Measurements from ENCODE around the gene RPEL1.
"Not testable (repeated sequence)": the region's sequence is repeated elsewhere in the genome, so short reads cannot be mapped to it uniquely, and the experiment has no call there.

RPEL1 gene

DNA sequence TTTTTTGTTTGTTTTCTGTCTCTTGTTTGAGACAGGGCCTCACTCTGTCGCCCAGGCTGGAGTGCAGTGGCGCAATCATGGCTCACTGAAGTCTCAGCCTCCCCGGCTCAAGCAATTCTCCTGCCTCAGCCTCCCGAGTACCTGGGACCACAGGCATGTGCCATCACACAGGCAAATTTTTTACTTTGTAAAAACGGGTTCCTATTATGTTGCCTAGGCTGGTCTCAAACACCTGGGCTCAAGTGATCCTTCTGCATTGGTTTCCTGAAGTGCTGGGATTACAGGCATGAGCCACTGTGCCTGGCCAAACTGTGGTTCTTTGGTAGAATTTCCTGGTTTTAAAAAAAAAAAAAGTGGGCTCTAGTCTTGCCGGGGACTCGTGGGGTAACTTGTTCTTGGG lies at the start of gene RPEL1:
TSS of gene RPEL1 (plus strand) at position 301 of the 400 bp plus-strand sequence. CDS start 110 bp downstream, outside the sequence.
- DNase-seq (ENCODE audit: low spot score) = not testable (repeated sequence)

DNA sequence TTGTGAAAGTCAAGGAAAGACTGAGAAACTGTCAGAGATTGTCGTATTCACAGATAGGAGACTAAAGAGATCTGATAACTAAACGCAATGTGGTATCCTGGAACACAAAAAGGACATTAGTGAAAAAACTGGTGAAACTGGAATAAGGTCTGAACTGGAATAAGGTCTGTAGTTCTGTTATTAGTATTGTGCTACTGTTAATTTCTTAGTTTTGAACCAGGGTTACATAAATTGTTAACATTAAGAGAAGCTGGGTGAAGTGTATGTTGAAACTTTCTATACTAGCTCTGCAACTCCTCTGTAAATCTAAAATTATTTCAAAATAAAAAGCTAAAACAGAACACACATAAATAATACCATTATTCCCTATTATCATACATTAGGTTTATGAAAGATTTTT lies 49.2 kb upstream of the RPEL1 start:
- no peak for DNase-seq (ENCODE audit: low spot score)

DNA sequence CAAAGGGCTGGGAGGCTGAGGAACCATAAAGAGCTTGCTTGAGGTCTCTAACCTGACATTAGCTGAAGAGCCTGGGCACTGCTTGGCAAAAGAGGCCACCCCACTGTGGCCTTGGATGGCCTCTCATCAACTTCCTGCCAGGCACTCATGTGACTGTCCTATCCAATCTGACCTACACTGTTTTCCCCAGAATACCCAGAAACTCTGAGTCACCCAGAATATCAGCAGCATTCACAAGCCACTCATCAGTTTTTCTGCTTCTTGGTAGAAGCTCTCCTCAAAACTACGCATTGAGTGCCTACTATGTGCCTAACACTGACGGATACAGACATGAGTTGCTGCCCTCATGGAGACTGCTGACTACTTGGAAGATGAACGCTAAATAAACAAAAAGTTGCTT lies 48.5 kb upstream of the RPEL1 start:
- peak; percentile 77 for DNase-seq (ENCODE audit: low spot score)

DNA sequence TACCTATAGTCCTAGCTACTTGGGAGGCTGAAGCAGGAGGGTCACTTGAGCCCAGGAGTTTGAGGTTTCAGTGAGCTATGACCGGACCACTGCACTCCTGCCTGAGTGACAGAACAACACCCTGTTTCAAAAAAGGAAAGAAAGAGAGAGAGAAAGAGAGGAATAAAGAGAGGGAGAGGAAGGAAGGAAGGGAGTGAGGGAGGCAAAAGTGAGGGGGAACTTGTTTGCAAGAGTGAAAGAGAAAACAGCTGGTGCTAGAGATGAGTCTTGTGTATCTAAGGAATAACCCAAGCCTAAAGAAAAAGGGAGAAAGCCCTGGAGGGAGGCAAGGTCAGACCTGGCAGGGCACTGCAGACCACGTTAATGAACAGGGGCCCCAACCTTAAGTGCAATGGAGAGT lies 47.8 kb upstream of the RPEL1 start:
- no peak for DNase-seq (ENCODE audit: low spot score)

DNA sequence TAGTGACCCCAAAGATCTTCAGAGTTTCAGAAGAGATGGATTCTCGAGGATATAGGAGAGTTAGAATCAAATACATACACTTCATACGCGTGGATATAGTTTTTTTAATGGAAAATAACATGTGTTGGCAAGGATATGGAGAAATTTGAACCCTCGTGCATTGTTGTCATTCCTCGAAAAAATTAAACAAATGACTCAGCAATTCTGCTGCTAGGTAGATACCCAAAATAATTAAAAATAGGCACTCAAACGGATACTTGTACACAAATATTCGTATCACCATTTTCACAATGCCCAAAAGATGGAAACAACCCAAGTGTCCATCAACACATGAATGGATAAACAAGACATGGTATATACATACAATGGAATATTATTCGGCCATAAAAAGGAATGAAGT lies 47.0 kb upstream of the RPEL1 start:
- no peak for DNase-seq (ENCODE audit: low spot score)

DNA sequence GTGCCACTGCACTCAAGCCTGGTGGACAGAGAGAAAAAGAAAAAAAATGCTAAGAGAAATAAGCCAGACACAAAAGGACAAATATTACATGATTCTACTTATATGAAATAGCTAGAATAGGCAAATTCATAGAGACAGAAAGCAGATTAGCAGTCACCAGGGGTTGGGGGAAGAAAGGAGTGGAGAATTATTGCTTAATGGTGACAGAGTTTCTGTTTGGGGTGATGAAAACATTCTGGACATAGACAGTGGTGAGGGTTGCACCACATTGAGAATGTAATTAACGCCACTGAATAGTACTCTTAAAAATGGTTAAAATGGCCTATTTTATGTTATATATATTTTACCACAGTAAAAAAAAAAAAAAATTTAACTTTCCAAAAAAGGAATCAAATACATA lies 46.2 kb upstream of the RPEL1 start:
- DNase-seq (ENCODE audit: low spot score) = no peak

DNA sequence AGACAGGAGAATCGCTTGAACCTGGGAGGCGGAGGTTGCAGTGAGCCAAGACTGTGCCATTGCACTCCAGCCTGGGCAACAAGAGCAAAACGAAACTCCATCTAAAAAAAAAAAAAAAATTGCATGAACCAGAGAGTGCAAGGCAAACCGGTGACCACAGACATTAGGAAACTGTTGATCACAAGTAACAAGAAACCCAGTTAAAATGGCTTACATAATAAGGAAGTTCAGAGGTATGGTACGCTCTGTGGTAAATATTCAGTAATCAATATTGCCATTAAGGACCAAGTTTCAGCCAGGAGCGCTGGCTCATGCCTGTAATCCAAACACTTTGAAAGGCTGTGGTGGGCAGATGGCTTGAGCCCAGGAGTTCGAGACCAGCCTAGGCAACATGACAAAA lies 43.4 kb upstream of the RPEL1 start:
- no peak for DNase-seq (ENCODE audit: low spot score)

DNA sequence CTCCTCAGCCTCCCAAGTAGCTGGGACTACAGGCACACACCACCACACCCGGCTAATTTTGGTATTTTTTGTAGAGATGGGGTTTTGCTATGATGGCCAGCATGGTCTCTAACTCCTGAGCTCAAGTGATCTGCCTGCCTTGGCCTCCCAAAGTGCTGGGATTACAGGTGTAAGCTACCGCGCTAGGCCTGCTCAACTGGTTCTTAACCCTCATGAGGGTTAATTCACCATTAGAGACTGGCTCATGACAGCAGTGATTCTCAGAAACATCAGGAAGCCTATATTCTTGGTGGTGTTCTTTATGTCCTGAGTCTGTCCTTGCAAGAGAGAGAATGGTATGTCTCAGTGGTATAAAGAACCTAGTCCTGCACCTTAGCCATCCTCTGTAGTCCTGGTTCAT lies 42.2 kb upstream of the RPEL1 start:
- no peak for DNase-seq (ENCODE audit: low spot score)

DNA sequence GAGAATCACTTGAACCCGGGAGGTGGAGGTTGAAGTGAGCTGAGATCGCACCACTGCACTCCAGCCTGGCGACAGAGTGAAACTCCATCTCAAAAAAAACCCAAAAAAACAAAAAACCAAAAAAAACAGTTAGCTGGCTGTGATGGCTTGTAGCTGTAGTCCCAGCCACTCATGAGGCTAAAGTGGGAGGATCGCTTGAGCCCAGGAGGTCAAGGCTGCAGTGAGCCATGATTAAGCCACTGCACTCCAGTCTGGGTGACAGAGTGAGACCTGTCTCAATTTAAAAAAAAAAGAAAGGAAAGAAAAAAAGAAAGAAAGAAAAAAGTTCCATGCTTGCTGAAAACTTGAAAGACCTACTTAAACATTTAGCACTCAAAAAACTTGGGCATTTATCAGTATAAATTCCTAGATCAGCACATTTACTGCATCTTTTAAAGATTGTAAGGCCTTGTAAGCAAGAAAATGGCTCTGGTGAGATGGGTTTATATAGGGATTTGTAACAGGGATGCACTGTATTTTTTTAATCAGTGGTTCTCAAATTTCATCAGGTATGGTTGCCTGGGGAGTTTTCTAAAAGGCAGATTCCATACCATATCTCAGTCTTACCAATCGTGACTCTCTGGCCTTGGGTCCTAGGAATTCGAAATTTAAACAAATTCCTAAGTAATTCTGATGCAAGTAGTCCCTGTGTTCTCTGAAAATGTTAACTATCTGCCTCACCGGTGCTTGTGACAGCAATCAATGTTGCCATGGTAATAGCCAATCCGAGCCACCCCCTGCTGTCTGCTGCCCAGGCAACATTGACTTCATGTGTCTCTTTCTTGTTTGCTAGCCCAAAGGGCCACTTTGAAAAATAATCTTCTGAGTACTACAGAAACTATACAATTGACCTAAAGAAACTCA lies 41.1 kb upstream of the RPEL1 start:
- peak; percentile 54 for DNase-seq (ENCODE audit: low spot score)

DNA sequence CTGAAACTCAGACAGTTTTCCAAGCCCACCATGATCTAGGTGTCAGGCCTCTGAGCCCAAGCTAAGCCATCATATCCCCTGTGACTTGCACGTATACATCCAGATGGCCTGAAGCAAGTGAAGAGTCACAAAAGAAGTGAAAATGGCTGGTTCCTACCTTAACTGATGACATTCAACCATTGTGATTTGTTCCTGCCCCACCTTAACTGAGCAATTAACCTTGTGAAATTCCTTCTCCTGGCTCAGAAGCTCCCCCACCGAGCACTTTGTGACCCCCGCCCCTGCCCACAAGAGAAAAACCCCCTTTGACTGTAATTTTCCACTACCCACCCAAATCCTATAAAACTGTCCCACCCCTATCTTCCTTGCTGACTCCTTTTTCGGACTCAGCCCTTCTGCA lies 40.3 kb upstream of the RPEL1 start:
- not testable (repeated sequence) for DNase-seq (ENCODE audit: low spot score)

DNA sequence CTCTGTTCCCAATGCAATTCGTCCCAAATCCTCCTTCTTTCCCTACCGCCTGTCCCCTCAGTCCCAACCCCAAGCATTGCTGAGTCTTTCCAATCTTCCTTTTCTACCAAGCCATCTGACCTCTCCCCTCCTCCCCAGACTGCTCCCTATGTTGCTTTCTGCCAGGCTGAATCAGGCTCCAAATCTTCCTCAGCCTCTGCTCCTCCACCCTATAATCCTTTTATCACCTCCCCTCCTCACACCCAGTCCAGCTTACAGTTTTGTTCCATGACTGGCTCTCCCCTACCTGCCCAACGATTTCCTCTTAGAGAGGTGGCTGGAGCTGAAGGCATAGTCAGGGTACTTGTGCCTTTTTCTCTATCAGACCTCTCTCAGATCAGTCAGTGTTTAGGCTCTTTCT lies 39.0 kb upstream of the RPEL1 start:
- DNase-seq (ENCODE audit: low spot score) = not testable (repeated sequence)

DNA sequence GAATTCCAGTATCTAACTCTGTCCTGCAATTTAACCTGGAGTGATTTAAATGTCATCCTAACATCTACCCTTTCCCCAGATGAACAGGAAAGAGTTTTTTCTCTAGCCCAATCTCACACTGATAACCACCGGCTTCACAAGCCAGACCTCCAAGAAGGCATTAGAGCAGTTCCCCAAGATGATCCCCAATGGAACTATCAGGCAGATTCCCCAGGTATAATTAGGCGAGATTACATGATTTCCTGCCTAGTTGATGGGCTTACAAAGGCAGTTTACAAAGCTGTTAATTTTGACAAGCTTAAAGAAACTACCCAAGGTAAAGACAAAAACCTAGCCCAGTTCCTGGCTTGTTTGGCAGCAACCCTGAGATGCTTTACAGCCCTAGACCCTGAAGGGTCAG lies 38.5 kb upstream of the RPEL1 start:
- no peak for DNase-seq (ENCODE audit: low spot score)

DNA sequence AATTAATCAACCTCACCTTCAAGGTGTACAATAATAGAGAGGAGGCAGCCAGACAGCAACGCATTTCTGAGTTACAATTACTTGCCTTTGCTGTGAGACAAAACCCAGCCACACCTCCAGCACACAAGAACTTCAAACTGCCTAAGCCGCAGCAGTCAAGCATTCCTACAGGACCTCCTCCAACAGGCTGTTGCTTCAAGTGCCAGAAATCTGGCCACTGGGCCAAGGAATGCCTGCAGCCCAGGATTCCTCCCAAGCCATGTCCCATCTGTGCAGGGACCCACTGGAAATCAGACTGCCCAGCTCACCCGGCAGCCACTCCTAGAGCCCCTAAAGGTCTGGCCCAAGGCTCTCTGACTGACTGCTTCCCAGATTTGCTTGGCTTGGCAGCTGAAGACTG lies 38.0 kb upstream of the RPEL1 start:
- DNase-seq (ENCODE audit: low spot score) = not testable (repeated sequence)

DNA sequence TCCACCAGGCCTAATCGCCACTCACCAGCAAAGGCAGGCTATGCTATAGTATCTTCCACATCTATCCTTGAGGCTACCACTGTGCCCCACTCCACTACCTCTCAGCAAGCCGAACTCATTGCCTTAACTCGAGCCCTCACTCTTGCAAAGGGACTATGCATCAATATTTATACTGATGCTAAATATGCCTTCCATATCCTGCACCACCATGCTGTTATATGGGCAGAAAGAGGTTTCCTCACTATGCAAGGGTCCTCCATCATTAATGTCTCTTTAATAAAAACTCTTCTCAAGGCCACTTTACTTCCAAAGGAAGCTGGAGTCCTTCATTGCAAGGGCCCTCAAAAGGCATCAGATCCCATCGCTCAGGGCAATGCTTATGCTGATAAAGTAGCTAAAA lies 35.4 kb upstream of the RPEL1 start:
- not testable (repeated sequence) for DNase-seq (ENCODE audit: low spot score)

DNA sequence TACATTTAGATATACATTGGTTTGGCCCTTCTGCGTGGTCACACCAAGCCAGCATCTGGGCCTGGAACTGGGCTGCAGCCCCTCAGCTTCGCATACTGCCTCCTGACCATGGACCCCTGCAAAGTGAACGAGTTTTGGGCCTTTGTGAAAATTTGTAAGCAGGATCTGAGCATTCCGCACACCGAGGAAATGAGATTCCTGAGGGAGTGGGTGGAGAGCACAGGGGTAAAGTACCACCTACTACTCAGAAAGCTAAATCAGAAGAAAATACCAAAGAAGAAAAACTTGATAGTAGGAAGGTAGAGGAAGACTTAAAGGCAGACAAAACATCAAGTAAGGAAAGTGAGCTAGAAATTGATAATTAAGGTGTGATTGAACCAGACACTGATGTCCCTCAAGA lies 30.1 kb upstream of the RPEL1 start:
- no peak for DNase-seq (ENCODE audit: low spot score)

DNA sequence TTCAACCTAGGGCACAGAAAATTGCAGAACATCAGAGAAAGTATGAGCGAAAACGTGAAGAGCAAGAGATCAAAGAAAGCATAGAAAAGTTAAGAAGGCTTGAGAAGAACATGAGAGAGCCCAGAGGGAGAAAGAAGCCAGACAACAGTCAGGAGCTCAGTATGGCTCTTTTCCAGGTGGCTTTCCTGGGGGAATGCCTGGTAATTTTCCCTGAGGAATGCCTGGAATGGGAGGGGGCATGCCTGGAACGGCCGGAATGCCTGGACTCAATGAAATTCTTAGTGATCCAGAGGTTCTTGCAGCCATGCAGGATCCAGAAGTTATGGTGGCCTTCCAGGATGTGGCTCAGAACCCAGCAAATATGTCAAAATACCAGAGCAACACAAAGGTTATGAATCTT lies 29.3 kb upstream of the RPEL1 start:
- not testable (repeated sequence) for DNase-seq (ENCODE audit: low spot score)

DNA sequence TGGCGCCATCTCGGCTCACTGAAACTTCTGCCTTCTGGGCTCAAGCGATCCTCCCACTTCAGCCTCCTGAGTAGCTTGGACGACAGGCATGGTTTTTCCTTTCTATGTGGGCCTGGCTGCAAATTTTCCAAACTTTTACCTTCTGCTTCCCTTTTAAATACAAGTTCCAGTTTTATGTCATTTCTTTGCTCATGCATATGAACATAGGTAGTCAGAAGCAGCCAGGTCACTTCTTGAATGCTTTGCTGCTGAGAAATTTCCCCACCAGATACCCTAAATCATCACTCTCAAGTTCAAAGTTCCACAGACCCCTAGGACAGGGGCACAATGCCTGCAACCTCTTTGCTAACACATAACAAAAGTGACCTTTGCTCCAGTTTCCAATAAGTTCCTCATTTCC lies 21.6 kb upstream of the RPEL1 start:
- no peak for DNase-seq (ENCODE audit: low spot score)

DNA sequence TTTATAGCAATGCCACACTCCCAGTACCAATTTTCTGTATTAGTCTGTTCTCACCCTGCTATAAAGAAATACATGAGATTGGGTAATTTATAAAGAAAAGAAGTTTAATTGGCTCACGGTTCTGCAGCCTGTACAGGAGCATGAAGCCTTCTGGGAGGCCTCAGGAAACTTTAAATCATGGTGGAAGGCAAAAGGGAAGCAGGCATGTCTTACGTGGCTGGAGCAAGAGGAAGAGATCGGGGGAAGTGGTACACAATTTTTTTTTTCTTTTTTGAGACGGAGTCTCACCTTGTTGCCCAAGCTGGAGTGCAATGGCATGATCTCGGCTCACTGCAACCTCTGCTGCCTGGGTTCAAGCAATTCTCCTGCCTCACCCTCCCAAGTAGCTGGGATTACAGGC lies 21.0 kb upstream of the RPEL1 start:
- DNase-seq (ENCODE audit: low spot score) = not testable (repeated sequence)

DNA sequence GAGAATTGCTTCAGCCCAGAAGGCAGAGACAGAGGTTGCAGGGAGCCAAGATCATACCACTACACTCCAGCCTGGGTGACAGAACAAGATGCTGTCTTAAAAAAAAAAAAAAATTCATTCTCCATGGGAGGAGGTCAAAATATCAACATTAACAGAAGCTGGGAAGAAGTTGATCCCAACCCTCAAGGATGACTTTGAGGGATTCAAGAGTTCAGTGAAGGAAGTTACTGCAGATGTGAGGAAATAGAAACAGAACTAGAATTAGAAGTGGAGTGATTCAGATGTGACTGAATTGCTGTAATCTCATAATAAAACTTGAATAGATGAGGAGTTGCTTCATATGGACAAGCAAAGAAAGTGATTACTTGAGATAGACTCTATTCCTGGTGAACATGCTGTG lies 19.7 kb upstream of the RPEL1 start:
- no peak for DNase-seq (ENCODE audit: low spot score)

DNA sequence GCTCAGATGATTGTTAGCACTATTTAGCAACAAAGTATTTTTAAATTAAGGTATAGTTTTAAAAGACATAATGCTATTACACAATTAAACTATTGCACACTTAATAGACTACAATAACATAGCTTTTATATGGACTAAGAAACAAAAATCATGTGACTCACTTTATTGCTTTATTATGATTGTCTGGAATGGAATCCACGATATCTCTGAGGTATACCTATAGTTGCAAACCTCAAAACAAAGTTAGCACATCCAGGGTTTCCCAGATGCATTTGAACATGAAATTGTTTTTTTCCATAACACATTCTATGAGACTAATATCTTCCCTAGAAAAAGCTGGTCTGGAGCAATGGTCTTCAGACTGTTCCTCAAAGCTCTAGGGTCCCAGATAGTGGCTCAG lies 18.3 kb upstream of the RPEL1 start:
- no peak for DNase-seq (ENCODE audit: low spot score)

DNA sequence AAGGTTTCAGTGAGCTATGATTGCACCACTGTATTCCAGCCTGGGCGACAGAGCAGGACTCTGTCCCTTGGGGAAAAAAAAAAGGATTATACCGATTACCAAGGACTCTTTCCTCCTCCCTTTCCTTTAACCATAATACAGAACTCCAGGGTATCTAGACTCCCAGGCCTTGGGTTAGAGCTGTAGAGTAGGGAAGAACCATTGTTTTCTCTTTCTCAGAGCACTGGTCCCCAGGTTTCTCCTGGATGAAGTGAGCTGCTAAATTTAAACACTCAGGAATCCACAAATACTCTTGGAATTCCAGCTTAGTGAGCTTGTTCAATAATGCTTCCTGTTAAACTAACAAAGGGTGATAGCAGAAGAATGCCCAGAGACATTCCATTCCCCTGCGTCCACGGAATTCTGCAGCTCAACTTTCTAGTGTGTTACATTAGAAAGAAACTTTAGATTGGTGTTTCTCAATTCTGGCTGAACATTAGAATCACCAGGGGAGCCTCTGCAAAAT lies 14.6 kb upstream of the RPEL1 start:
- DNase-seq (ENCODE audit: low spot score) = peak; percentile 73

DNA sequence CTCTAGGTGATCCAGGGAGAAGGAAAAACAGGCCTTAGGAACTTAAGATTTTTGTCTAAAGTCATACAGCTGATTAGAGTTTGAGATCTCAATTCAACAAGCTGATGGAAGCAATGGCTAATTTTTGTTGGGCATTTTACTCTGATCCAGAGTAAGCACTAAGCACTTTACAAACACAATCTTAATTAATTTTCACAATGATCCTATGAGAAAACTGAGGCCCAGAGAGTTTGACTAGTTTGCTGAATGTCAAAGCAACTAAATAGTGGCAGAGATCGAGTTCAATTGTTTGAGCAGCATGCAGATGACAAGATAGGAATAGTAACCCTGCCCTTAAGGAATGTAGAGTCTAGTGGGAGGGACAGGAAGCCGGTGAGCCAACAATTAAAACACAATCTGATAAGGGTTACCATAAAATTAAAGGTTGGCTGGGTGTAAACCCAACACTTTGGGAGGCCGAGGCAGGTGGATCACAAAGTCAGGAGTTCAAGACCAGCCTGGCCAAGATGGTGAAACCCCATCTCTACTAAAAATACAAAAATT lies 13.5 kb upstream of the RPEL1 start:
- DNase-seq (ENCODE audit: low spot score) = no peak

DNA sequence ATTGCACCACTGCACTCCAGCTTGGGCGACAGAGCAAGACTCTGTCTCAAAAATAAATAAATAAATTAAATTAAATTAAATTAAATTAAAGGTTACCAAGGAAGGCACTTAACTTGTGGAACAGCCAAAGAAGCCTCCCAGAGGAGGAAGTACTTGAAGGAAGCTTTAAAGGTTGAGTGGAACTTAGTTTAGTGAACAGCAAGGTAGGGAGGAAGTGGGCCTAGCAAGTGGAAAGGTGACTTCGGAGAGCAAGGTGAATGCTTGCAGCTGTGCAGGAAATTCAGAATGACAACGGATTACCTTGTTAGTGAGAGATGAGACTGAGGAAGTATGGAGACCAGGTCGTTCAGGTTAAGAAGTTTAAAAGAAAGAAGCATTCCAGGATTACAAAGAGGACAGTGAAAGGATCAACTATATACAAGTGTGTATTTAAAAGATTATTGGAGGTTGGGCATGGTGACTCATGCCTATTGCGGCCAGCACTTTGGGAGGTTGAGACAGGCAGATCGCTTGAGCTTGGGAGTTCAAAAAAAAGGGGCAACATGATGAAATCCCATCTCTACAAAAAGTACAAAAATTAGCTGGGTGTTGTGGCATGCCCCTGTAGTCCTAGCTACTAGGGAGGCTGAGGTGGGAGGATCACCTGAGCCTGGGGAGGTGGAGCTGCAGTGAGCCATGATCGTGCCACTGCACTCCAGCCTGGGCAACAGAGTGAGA lies 12.8 kb upstream of the RPEL1 start:
- DNase-seq (ENCODE audit: low spot score) = no peak
